Liver (tissue), 3 donors: ENCODE measurements around the gene NTM.

Source experiments
- GABPA ChIP-seq, 2 donors: IDR thresholded peaks in 1 of 2; conservative IDR thresholded peaks in 1 of 2; 2 replicates each; pipeline ENCODE4 v1.6.1; 2016; ENCODE audit warnings: antibody characterized with exemption in 2 of 2, mild to moderate bottlenecking in 1 of 2, moderate library complexity in 1 of 2
- RAD21 ChIP-seq, 2 donors: IDR thresholded peaks; 2 replicates each; pipeline ENCODE4 v1.6.1; 2016; ENCODE audit warnings: antibody characterized with exemption in 2 of 2, mild to moderate bottlenecking in 2 of 2
- SP1 ChIP-seq: IDR thresholded peaks from 2 replicates; pipeline ENCODE4 v1.6.1; 2018; ENCODE audit warnings: antibody characterized with exemption, mild to moderate bottlenecking
- YY1 ChIP-seq: IDR thresholded peaks from 2 replicates; pipeline ENCODE4 v1.6.1; 2016; ENCODE audit warnings: antibody characterized with exemption, mild to moderate bottlenecking
- TF ChIP-seq, protein P1 (sequence below): fragments of 150-350 bp; IDR thresholded peaks from 2 replicates; pipeline ENCODE4 v1.5.1; 2017; ENCODE audit warnings: improper control_type of control experiment, low read depth, low read length; ENCODE audit not compliant: missing input control
- TF ChIP-seq, protein P2 (sequence below): IDR thresholded peaks from 2 replicates; pipeline ENCODE4 v1.6.1; 2016; ENCODE audit warnings: antibody characterized with exemption, mild to moderate bottlenecking
- donor health status: healthy.
- donor health status: healthy.

GRCh38 chr11:132005887-132006286 is 635.5 kb downstream of the NTM start:
- TF ChIP-seq, protein P1, sequence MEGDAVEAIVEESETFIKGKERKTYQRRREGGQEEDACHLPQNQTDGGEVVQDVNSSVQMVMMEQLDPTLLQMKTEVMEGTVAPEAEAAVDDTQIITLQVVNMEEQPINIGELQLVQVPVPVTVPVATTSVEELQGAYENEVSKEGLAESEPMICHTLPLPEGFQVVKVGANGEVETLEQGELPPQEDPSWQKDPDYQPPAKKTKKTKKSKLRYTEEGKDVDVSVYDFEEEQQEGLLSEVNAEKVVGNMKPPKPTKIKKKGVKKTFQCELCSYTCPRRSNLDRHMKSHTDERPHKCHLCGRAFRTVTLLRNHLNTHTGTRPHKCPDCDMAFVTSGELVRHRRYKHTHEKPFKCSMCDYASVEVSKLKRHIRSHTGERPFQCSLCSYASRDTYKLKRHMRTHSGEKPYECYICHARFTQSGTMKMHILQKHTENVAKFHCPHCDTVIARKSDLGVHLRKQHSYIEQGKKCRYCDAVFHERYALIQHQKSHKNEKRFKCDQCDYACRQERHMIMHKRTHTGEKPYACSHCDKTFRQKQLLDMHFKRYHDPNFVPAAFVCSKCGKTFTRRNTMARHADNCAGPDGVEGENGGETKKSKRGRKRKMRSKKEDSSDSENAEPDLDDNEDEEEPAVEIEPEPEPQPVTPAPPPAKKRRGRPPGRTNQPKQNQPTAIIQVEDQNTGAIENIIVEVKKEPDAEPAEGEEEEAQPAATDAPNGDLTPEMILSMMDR: no peak
- no peak for TF ChIP-seq GABPA (IDR thresholded peaks at IDR 0.05 in 1 of 2, conservative IDR thresholded peaks at IDR 0.05 in 1 of 2)
- no peak for TF ChIP-seq SP1
- TF ChIP-seq YY1: no peak
- TF ChIP-seq RAD21 (IDR thresholded peaks at IDR 0.05): no peak
- TF ChIP-seq, protein P2, sequence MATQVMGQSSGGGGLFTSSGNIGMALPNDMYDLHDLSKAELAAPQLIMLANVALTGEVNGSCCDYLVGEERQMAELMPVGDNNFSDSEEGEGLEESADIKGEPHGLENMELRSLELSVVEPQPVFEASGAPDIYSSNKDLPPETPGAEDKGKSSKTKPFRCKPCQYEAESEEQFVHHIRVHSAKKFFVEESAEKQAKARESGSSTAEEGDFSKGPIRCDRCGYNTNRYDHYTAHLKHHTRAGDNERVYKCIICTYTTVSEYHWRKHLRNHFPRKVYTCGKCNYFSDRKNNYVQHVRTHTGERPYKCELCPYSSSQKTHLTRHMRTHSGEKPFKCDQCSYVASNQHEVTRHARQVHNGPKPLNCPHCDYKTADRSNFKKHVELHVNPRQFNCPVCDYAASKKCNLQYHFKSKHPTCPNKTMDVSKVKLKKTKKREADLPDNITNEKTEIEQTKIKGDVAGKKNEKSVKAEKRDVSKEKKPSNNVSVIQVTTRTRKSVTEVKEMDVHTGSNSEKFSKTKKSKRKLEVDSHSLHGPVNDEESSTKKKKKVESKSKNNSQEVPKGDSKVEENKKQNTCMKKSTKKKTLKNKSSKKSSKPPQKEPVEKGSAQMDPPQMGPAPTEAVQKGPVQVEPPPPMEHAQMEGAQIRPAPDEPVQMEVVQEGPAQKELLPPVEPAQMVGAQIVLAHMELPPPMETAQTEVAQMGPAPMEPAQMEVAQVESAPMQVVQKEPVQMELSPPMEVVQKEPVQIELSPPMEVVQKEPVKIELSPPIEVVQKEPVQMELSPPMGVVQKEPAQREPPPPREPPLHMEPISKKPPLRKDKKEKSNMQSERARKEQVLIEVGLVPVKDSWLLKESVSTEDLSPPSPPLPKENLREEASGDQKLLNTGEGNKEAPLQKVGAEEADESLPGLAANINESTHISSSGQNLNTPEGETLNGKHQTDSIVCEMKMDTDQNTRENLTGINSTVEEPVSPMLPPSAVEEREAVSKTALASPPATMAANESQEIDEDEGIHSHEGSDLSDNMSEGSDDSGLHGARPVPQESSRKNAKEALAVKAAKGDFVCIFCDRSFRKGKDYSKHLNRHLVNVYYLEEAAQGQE: no peak
